GM10248 (cell line): ENCODE measurements around the gene OR2AP1.
"Not testable (repeated sequence)": the region's sequence is repeated elsewhere in the genome, so short reads cannot be mapped to it uniquely, and the experiment has no call there.

Experiments used
- CTCF ChIA-PET: fragments of 300-600 bp; sonication (Branson Sonifier 250); formaldehyde crosslinking; extraction: SDS; loops from one replicate; lab custom pipeline; 2021; ENCODE audit warnings: antibody characterized with exemption; lab: Yijun Ruan, JAX
- POLR2A ChIA-PET: fragments of 350-650 bp; sonication (Branson Sonifier 250); formaldehyde crosslinking; extraction: SDS; loops from one replicate; lab custom pipeline; 2020; ENCODE audit warnings: antibody characterized with exemption; lab: Yijun Ruan, JAX
- DNase-seq: peaks from one replicate; pipeline ENCODE4 v3.0.0; 2012; ENCODE audit errors: extremely low spot score
- TF ChIP-seq, protein P1 (sequence below): IDR thresholded peaks from 2 replicates; pipeline ENCODE4 v1.5.1; 2012; ENCODE audit warnings: mild to moderate bottlenecking, low read depth; ENCODE audit errors: extremely low read depth, missing control alignments, control extremely low read depth

OR2AP1 gene

GRCh38 chr12:55585817-55586216 is 13.5 kb downstream of the OR2AP1 start:
- ChIA-PET POLR2A (no interaction called here), CTCF (interaction anchor here (1.0 kb wide), 1 partner anchor 731 kb away, joined by 3 read pairs; the partner anchor contains the start of gene MUCL1)
- TF ChIP-seq, protein P1, sequence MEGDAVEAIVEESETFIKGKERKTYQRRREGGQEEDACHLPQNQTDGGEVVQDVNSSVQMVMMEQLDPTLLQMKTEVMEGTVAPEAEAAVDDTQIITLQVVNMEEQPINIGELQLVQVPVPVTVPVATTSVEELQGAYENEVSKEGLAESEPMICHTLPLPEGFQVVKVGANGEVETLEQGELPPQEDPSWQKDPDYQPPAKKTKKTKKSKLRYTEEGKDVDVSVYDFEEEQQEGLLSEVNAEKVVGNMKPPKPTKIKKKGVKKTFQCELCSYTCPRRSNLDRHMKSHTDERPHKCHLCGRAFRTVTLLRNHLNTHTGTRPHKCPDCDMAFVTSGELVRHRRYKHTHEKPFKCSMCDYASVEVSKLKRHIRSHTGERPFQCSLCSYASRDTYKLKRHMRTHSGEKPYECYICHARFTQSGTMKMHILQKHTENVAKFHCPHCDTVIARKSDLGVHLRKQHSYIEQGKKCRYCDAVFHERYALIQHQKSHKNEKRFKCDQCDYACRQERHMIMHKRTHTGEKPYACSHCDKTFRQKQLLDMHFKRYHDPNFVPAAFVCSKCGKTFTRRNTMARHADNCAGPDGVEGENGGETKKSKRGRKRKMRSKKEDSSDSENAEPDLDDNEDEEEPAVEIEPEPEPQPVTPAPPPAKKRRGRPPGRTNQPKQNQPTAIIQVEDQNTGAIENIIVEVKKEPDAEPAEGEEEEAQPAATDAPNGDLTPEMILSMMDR, result no peak
- DNase-seq, result no peak

- DNase-seq, POLR2A ChIA-PET, CTCF ChIA-PET: not testable (repeated sequence)
Observed at GRCh38 chr12:55590152-55590551, 17.9 kb downstream of the OR2AP1 start.

GRCh38 chr12:55607821-55608594 is 35.7 kb downstream of the OR2AP1 start:
- ChIA-PET CTCF (interaction anchor here (1.1 to 1.5 kb wide), 4 partner anchors 10 to 48 kb away, joined by 3 to 4 read pairs (median 4); no protein-coding TSS in a partner anchor), POLR2A (no interaction called here)
- TF ChIP-seq, protein P1, result no peak
- DNase-seq, result no peak

- TF ChIP-seq, protein P1, result no peak
- DNase-seq, result no peak
- POLR2A ChIA-PET, result no interaction called here
- CTCF ChIA-PET, result interaction anchor here (0.8 to 1.5 kb wide), 2 partner anchors 8 to 421 kb away, joined by 3 to 5 read pairs; no protein-coding TSS in a partner anchor
Observed at GRCh38 chr12:55610598-55610997, 38.3 kb downstream of the OR2AP1 start.

DNA sequence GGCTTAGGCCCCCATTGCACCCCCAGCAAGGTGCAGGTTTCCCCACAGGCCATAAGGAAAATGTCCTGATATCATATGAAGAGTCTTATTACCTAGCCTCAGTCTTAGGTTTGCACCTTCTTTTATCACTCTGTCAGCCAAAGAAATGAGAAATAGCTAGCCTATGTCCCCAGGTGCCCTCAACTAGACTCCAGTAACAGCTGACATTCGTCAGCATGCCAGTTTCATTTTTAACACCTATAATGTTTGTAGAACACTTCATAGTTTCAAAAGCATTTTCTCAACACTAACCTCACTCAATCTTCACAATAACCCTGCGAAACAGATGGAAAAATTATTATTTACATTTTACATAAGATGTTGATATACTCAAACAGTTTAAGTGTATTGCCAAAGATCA is 40.4 kb downstream of the OR2AP1 start:
- POLR2A ChIA-PET, result no interaction called here
- DNase-seq, result no peak
- TF ChIP-seq, protein P1, result no peak
- CTCF ChIA-PET, result interaction anchor here (2.1 kb wide), 1 partner anchor 418 kb away, joined by 5 read pairs; no protein-coding TSS in a partner anchor

DNA sequence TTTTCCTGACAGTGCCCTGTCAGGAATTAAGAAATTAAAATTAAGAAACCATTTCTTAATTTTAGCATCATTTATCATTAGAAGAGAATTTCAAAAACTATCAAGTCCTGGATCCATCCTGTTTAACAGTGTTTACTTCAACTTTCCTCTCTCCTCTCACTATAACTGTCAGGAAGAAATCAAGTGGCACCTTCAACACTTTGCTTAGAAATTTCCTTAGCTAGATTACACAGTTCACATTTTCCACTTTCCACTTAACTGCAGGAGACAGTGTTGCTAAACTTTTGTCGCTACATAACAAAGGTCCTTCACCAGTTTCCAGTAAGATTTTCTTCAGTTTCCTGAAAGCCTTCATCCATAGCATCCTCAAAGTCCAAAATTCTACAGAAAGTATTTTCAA is 42.5 kb downstream of the OR2AP1 start:
- POLR2A ChIA-PET, result no interaction called here
- no peak for DNase-seq
- TF ChIP-seq, protein P1, result no peak
- CTCF ChIA-PET, result interaction anchor here (1.5 to 2.1 kb wide), 3 partner anchors 12 to 426 kb away, joined by 5 to 7 read pairs (median 7); no protein-coding TSS in a partner anchor
